ENCODE data around the gene GPR108. TPM values are rescaled to one million over a fixed set of nuclear protein-coding genes. Genes with fewer than 3 reads are reported as not detected.
A peak's percentile ranks its signal among the peaks of the same experiment; 100 is the strongest.
"Not testable (repeated sequence)": the region's sequence is repeated elsewhere in the genome, so short reads cannot be mapped to it uniquely, and the experiment has no call there.

The GPR108 gene
- polyA plus RNA-seq, 3 donors, result 90.9 to 147 (median 129) TPM

DNA sequence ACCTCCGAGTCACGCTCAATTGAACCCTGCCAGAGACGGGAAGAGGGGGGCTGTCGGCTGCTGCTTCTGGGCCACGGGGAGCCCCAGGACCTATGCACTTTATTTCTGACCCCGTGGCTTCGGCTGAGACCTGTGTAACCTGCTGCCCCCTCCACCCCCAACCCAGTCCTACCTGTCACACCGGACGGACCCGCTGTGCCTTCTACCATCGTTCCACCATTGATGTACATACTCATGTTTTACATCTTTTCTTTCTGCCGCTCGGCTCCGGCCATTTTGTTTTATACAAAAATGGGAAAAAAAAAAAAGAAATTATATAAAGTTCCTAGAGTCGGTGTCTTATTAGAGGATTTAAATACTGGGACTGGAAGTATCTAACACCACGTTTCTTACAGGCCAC lies 13.8 kb upstream of the GPR108 start:
- Histone ChIP-seq H3K27me3 (ENCODE audit: control insufficient read depth in 2 of 2, insufficient read depth in 2 of 2, low read length in 2 of 2) (no peaks in the 10 kb centered on the region), H3K36me3 (replicated peaks in 1 of 2; ENCODE audit: control insufficient read depth in 1 of 2, insufficient read depth in 2 of 2, low read length in 2 of 2) (no peaks in the 10 kb centered on the region), H3K79me2 (ENCODE audit: insufficient read depth, low read length) (no peaks in the 10 kb centered on the region), H2AFZ (ENCODE audit: insufficient read depth, low read depth, low read length, poor library complexity, severe bottlenecking) (no peak overlapping the region), H3K9me3 (replicated peaks in 1 of 2; ENCODE audit: control insufficient read depth in 1 of 2, insufficient read depth in 1 of 2, low read length in 2 of 2) (no peaks in the 10 kb centered on the region), H3K4me1 (ENCODE audit: control insufficient read depth in 1 of 2, insufficient read depth in 2 of 2, low read length in 2 of 2) (peaks cover 13 to 19% of the 10 kb centered on the region in 2 donors), H3K9ac (ENCODE audit: insufficient read depth, low read length, poor library complexity, severe bottlenecking) (no peak overlapping the region), H3K4me3 (replicated peaks in 1 of 3; ENCODE audit: low read depth in 2 of 3, low read length in 3 of 3) (no peak overlapping the region), H4K20me1 (ENCODE audit: insufficient read depth, low read length) (no peaks in the 10 kb centered on the region), H3K4me2 (replicated peaks; ENCODE audit: extremely low read depth, low read length, poor library complexity, severe bottlenecking) (no peak overlapping the region), H3K27ac (ENCODE audit: low read depth in 1 of 2, low read length in 2 of 2) (no peak overlapping the region)
- Mint-ChIP-seq H3K27me3 (ENCODE audit: low read depth in 3 of 3) (peaks cover 1 to 10% (median 6%) of the 10 kb centered on the region in 3 donors), H3K36me3 (no peaks in the 10 kb centered on the region), H3K4me3 (no peak overlapping the region), H3K9me3 (no peaks in the 10 kb centered on the region), H3K27ac (no peak overlapping the region), H3K4me1 (peaks cover 11% of the 10 kb centered on the region)
- DNase-seq, result no peak
- WGBS (ENCODE audit: insufficient coverage), result 93% methylated on average over 9 of the region's 16 CpGs
- TF ChIP-seq, protein P1, sequence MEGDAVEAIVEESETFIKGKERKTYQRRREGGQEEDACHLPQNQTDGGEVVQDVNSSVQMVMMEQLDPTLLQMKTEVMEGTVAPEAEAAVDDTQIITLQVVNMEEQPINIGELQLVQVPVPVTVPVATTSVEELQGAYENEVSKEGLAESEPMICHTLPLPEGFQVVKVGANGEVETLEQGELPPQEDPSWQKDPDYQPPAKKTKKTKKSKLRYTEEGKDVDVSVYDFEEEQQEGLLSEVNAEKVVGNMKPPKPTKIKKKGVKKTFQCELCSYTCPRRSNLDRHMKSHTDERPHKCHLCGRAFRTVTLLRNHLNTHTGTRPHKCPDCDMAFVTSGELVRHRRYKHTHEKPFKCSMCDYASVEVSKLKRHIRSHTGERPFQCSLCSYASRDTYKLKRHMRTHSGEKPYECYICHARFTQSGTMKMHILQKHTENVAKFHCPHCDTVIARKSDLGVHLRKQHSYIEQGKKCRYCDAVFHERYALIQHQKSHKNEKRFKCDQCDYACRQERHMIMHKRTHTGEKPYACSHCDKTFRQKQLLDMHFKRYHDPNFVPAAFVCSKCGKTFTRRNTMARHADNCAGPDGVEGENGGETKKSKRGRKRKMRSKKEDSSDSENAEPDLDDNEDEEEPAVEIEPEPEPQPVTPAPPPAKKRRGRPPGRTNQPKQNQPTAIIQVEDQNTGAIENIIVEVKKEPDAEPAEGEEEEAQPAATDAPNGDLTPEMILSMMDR (IDR thresholded peaks at IDR 0.05), result no peak
- intact Hi-C loops (cut with micrococcal nuclease), result no loop called here

DNA sequence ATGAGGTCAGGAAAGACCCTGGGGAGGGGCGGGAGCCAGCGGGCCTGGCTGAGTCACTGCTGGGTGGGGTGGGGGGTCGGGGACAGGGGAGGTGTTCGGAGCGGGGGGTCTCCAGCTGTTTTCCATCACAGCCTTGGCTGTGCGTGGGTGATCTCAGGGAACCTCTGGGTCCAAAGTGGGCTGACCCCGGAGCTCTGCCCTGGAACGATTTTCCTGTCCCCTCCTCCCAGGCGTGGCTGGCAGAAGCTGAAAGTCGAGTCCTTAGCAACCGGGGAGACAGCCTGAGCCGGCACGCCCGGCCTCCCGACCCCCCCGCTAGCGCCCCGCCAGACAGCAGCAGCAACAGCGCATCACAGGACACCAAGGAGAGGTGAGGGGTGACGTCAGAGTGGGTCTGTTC lies 12.7 kb upstream of the GPR108 start:
- no peak overlapping the region for H3K27ac ChIP-seq (ENCODE audit: low read depth in 1 of 2, low read length in 2 of 2)
- H3K27me3 ChIP-seq (ENCODE audit: control insufficient read depth in 2 of 2, insufficient read depth in 2 of 2, low read length in 2 of 2), result no peaks in the 10 kb centered on the region
- DNase-seq, result no peak
- no peaks in the 10 kb centered on the region for H3K79me2 ChIP-seq (ENCODE audit: insufficient read depth, low read length)
- no peaks in the 10 kb centered on the region for H3K9me3 Mint-ChIP-seq
- TF ChIP-seq, protein P1 (IDR thresholded peaks at IDR 0.05), result no peak
- H3K27me3 Mint-ChIP-seq (ENCODE audit: low read depth in 3 of 3), result peaks cover 3 to 13% (median 6%) of the 10 kb centered on the region in 3 donors
- H3K9me3 ChIP-seq (replicated peaks in 1 of 2; ENCODE audit: control insufficient read depth in 1 of 2, insufficient read depth in 1 of 2, low read length in 2 of 2), result no peaks in the 10 kb centered on the region
- H2AFZ ChIP-seq (ENCODE audit: insufficient read depth, low read depth, low read length, poor library complexity, severe bottlenecking), result no peak overlapping the region
- no peak overlapping the region for H3K4me3 ChIP-seq (replicated peaks in 1 of 3; ENCODE audit: low read depth in 2 of 3, low read length in 3 of 3)
- H3K4me1 ChIP-seq (ENCODE audit: control insufficient read depth in 1 of 2, insufficient read depth in 2 of 2, low read length in 2 of 2), result peaks cover 13 to 19% of the 10 kb centered on the region in 2 donors
- H3K36me3 ChIP-seq (replicated peaks in 1 of 2; ENCODE audit: control insufficient read depth in 1 of 2, insufficient read depth in 2 of 2, low read length in 2 of 2), result no peaks in the 10 kb centered on the region
- intact Hi-C loops (cut with micrococcal nuclease), result no loop called here
- H4K20me1 ChIP-seq (ENCODE audit: insufficient read depth, low read length), result no peaks in the 10 kb centered on the region
- H3K4me3 Mint-ChIP-seq, result no peak overlapping the region
- H3K27ac Mint-ChIP-seq, result no peak overlapping the region
- no peak overlapping the region for H3K9ac ChIP-seq (ENCODE audit: insufficient read depth, low read length, poor library complexity, severe bottlenecking)
- 93% methylated on average over 9 of the region's 20 CpGs for WGBS (ENCODE audit: insufficient coverage)
- H3K4me2 ChIP-seq (replicated peaks; ENCODE audit: extremely low read depth, low read length, poor library complexity, severe bottlenecking), result no peak overlapping the region
- H3K36me3 Mint-ChIP-seq, result no peaks in the 10 kb centered on the region
- peaks cover 11% of the 10 kb centered on the region for H3K4me1 Mint-ChIP-seq

DNA sequence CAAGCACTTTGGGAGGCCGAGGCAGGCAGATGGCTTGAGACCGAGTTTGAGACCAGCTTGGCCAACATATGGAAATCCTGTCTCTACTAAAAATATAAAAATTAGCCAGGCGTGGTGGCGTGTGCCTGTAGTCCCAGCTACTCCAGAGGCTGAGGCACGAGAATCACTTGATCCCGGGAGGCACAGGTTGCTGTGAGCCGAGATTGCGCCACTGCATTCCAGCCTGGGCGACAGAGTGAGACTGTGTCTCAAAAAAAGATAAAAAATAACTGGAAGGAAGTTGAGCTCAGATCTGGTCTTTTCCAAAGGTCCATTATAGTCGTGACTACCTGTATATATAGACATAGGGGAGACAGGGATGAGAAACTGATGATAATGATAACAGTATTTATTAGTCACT lies 11.2 kb upstream of the GPR108 start:
- H4K20me1 ChIP-seq (ENCODE audit: insufficient read depth, low read length); H2AFZ ChIP-seq (ENCODE audit: insufficient read depth, low read depth, low read length, poor library complexity, severe bottlenecking); H3K4me2 ChIP-seq (replicated peaks; ENCODE audit: extremely low read depth, low read length, poor library complexity, severe bottlenecking); H3K36me3 ChIP-seq (replicated peaks in 1 of 2; ENCODE audit: control insufficient read depth in 1 of 2, insufficient read depth in 2 of 2, low read length in 2 of 2); H3K4me3 ChIP-seq (replicated peaks in 1 of 3; ENCODE audit: low read depth in 2 of 3, low read length in 3 of 3); H3K27ac ChIP-seq (ENCODE audit: low read depth in 1 of 2, low read length in 2 of 2); H3K4me1 Mint-ChIP-seq; intact Hi-C loops (cut with micrococcal nuclease); H3K79me2 ChIP-seq (ENCODE audit: insufficient read depth, low read length); H3K9ac ChIP-seq (ENCODE audit: insufficient read depth, low read length, poor library complexity, severe bottlenecking); H3K27me3 ChIP-seq (ENCODE audit: control insufficient read depth in 2 of 2, insufficient read depth in 2 of 2, low read length in 2 of 2); DNase-seq; H3K9me3 Mint-ChIP-seq; H3K9me3 ChIP-seq (replicated peaks in 1 of 2; ENCODE audit: control insufficient read depth in 1 of 2, insufficient read depth in 1 of 2, low read length in 2 of 2); H3K36me3 Mint-ChIP-seq; H3K4me3 Mint-ChIP-seq: not testable (repeated sequence)
- peaks cover 8 to 10% of the 10 kb centered on the region in 2 donors for H3K4me1 ChIP-seq (ENCODE audit: control insufficient read depth in 1 of 2, insufficient read depth in 2 of 2, low read length in 2 of 2)
- Mint-ChIP-seq H3K27ac (peak overlapping the region in 1 of 7 donors; percentile 10), H3K27me3 (ENCODE audit: low read depth in 3 of 3) (peaks cover 4 to 18% (median 6%) of the 10 kb centered on the region in 3 donors)
- WGBS (ENCODE audit: insufficient coverage), result 93% methylated on average over 9 of the region's 10 CpGs

Data from CD14-positive monocyte (primary cell).